Body of pancreas (tissue), 4 donors: Measurements from ENCODE around the gene KIAA2012.

ENCODE experiments used
- POLR2A ChIP-seq, 3 donors: fragments of 450-650 bp; IDR thresholded peaks; one replicate each; pipeline ENCODE4 v1.6.1; 2016; ENCODE audit warnings: antibody characterized with exemption in 3 of 3, mild to moderate bottlenecking in 2 of 3
- TF ChIP-seq, protein P1 (sequence below), 7 experiments: fragments of 450-650 bp in 4 of 7; fragments of 200-600 bp in 3 of 7; sonication (generic) in 3 of 7; IDR thresholded peaks; one replicate each; pipeline ENCODE4 v1.5.1; 2016 to 2019; ENCODE audit warnings: antibody characterized with exemption in 7 of 7

DNA sequence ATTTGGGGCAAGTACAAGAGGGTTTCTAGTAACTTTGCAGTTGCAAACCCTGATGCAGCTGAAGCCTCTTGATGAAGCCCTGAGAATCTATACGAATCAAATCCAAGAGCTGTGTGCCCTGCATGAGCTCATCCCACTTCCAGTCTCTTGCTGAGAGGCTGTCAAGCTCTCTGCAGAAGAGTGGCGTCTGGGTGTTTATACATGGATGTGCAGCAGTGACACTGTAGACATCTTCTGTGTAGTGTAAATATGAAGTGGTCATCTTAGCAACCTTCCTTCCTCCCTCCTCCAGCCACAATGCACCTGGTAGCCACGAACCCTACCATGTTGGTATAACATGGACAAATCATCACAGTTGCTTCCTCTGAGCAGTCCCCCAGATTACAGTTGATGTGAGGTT is 18.4 kb upstream of the KIAA2012 start:
- TF ChIP-seq, protein P1, sequence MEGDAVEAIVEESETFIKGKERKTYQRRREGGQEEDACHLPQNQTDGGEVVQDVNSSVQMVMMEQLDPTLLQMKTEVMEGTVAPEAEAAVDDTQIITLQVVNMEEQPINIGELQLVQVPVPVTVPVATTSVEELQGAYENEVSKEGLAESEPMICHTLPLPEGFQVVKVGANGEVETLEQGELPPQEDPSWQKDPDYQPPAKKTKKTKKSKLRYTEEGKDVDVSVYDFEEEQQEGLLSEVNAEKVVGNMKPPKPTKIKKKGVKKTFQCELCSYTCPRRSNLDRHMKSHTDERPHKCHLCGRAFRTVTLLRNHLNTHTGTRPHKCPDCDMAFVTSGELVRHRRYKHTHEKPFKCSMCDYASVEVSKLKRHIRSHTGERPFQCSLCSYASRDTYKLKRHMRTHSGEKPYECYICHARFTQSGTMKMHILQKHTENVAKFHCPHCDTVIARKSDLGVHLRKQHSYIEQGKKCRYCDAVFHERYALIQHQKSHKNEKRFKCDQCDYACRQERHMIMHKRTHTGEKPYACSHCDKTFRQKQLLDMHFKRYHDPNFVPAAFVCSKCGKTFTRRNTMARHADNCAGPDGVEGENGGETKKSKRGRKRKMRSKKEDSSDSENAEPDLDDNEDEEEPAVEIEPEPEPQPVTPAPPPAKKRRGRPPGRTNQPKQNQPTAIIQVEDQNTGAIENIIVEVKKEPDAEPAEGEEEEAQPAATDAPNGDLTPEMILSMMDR (IDR thresholded peaks at IDR 0.05) = no peak
- no peak for TF ChIP-seq POLR2A (IDR thresholded peaks at IDR 0.05)
